Measurements from ENCODE around the gene GUSB. TPM values are rescaled to one million over a fixed set of nuclear protein-coding genes. Genes with fewer than 3 reads are reported as not detected.

GUSB gene
- total RNA-seq, 1 donor from 2014 or later: 53.6 TPM

DNA sequence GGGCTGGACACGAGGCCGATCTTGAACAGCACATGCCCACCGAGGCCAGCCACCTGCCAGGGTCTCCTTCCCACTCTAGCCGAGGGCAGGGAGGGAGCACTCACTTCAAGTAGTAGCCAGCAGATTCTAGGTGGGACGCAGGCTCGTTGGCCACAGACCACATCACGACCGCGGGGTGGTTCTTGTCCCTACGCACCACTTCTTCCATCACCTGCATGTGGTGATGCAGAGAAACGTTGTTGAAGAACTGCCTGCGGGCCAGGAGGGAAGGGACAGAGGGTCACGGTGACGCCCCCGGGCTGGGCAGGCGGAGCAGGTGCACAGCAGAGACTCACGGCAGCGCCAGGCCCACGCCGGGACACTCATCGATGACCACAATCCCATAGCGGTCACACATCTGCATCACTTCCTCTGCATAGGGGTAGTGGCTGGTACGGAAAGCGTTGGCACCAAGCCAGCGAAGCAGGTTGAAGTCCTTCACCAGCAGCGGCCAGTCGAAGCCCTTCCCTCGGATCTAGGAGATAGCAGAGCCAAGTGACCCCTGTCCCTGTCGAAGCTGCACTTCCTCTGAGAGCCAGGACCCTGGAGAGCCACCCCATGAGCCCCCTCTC, 7.7 kb downstream of the GUSB start:
- H3K27ac Mint-ChIP-seq (ENCODE audit: unreplicated experiment): peak overlapping the region; percentile 17
- H3K4me3 Mint-ChIP-seq (ENCODE audit: unreplicated experiment): peak overlapping the region; percentile 66
- H3K36me3 Mint-ChIP-seq (ENCODE audit: low read depth, unreplicated experiment): peaks cover 11% of the 10 kb centered on the region

GRCh38 chr7:65972976-65973375, 9.0 kb downstream of the GUSB start:
- Mint-ChIP-seq H3K9me3 (ENCODE audit: unreplicated experiment) (no peaks in the 10 kb centered on the region), H3K36me3 (ENCODE audit: low read depth, unreplicated experiment) (peaks cover 15% of the 10 kb centered on the region), H3K4me3 (ENCODE audit: unreplicated experiment) (no peak overlapping the region), H3K27me3 (ENCODE audit: unreplicated experiment) (peaks cover 5% of the 10 kb centered on the region), H3K27ac (ENCODE audit: unreplicated experiment) (no peak overlapping the region), H3K4me1 (ENCODE audit: unreplicated experiment) (no peaks in the 10 kb centered on the region)
- no peak for DNase-seq (ENCODE audit: low spot score)
- no peak for TF ChIP-seq CTCF (IDR thresholded peaks at IDR 0.05; ENCODE audit: unreplicated experiment)

More for the DNA sequence above, 7.7 kb downstream of the GUSB start:
- Mint-ChIP-seq H3K9me3 (ENCODE audit: unreplicated experiment) (no peaks in the 10 kb centered on the region), H3K4me1 (ENCODE audit: unreplicated experiment) (no peaks in the 10 kb centered on the region), H3K27me3 (ENCODE audit: unreplicated experiment) (peaks cover 5% of the 10 kb centered on the region)
- DNase-seq (ENCODE audit: low spot score): no peak
- no peak for TF ChIP-seq CTCF (IDR thresholded peaks at IDR 0.05; ENCODE audit: unreplicated experiment)

DNA sequence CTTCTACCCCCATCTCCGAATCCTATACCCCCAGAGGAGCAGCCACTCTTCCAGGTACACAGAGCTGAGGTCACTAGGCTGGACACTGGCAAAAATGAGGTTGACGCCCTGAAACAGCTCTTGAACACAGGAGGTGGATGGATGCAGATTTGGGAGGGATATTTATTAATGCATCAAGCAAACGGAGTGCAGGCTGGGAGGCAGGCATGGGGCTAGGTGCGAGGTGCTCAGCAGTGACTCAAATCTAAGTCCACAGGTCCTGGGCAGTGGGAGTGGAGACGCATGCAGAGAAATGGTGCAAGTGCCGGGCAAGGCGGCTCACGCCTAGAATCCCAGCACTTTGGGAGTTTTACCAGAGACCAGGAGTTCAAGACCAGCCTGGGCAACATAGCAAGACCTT, 11.0 kb downstream of the GUSB start:
- Mint-ChIP-seq H3K4me1 (ENCODE audit: unreplicated experiment) (no peaks in the 10 kb centered on the region), H3K27me3 (ENCODE audit: unreplicated experiment) (peaks cover 13% of the 10 kb centered on the region), H3K27ac (ENCODE audit: unreplicated experiment) (no peak overlapping the region), H3K4me3 (ENCODE audit: unreplicated experiment) (no peak overlapping the region), H3K9me3 (ENCODE audit: unreplicated experiment) (no peaks in the 10 kb centered on the region), H3K36me3 (ENCODE audit: low read depth, unreplicated experiment) (peaks cover 33% of the 10 kb centered on the region)
- DNase-seq (ENCODE audit: low spot score): no peak
- TF ChIP-seq CTCF (IDR thresholded peaks at IDR 0.05; ENCODE audit: unreplicated experiment): no peak

- DNase-seq (ENCODE audit: low spot score): no peak
- peaks cover 13% of the 10 kb centered on the region for H3K27me3 Mint-ChIP-seq (ENCODE audit: unreplicated experiment)
- H3K4me1 Mint-ChIP-seq (ENCODE audit: unreplicated experiment): no peaks in the 10 kb centered on the region
- H3K9me3 Mint-ChIP-seq (ENCODE audit: unreplicated experiment): no peaks in the 10 kb centered on the region
- H3K27ac Mint-ChIP-seq (ENCODE audit: unreplicated experiment): no peak overlapping the region
- no peak for TF ChIP-seq CTCF (IDR thresholded peaks at IDR 0.05; ENCODE audit: unreplicated experiment)
- H3K36me3 Mint-ChIP-seq (ENCODE audit: low read depth, unreplicated experiment): peaks cover 38% of the 10 kb centered on the region
- H3K4me3 Mint-ChIP-seq (ENCODE audit: unreplicated experiment): no peak overlapping the region
Measured at GRCh38 chr7:65968256-65969185, 13.5 kb downstream of the GUSB start.
